C4-2B (cell line): ENCODE measurements around the gene NT5DC2.

Source experiments
- H3K27ac ChIP-seq: fragments of 450-650 bp; 2 replicates; pipeline ENCODE4 v1.5.1; 2017
- ZFX ChIP-seq: fragments of 450-650 bp; IDR thresholded peaks from 2 replicates; pipeline ENCODE4 v1.6.1; 2017
- TF ChIP-seq, protein P1 (sequence below): fragments of 450-650 bp; conservative IDR thresholded peaks from 2 replicates; pipeline ENCODE4 v1.5.1; 2017; ENCODE audit warnings: mild to moderate bottlenecking

NT5DC2 gene

DNA sequence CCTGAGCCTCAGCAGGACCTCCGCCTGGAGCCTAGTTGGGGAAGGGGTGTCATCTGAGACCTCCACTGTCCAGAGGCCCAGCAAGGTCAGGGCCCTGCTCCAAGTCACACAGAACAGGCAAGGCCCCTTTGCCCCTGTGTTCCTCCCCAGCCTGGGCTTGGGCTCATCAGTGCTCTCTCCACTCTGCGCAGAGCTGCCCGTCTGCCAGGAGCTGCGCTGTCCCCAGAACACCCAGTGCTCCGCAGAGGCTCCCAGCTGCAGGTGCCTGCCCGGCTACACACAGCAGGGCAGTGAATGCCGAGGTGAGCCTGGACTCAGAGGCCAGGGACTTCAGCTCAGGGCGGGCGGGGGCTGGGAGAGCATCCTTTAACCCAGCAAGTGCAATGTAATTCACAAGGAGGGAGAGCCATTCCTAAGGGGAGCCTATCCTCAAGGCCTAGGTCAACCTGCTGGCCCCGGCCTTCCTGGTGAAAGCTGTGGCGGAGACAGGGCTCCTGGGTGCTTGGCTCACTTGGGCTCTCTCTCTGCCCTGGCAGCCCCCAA is 30.8 kb downstream of the NT5DC2 start:
- no peak overlapping the region for H3K27ac ChIP-seq
- TF ChIP-seq ZFX, result no peak
- TF ChIP-seq, protein P1, sequence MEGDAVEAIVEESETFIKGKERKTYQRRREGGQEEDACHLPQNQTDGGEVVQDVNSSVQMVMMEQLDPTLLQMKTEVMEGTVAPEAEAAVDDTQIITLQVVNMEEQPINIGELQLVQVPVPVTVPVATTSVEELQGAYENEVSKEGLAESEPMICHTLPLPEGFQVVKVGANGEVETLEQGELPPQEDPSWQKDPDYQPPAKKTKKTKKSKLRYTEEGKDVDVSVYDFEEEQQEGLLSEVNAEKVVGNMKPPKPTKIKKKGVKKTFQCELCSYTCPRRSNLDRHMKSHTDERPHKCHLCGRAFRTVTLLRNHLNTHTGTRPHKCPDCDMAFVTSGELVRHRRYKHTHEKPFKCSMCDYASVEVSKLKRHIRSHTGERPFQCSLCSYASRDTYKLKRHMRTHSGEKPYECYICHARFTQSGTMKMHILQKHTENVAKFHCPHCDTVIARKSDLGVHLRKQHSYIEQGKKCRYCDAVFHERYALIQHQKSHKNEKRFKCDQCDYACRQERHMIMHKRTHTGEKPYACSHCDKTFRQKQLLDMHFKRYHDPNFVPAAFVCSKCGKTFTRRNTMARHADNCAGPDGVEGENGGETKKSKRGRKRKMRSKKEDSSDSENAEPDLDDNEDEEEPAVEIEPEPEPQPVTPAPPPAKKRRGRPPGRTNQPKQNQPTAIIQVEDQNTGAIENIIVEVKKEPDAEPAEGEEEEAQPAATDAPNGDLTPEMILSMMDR, result no peak

DNA sequence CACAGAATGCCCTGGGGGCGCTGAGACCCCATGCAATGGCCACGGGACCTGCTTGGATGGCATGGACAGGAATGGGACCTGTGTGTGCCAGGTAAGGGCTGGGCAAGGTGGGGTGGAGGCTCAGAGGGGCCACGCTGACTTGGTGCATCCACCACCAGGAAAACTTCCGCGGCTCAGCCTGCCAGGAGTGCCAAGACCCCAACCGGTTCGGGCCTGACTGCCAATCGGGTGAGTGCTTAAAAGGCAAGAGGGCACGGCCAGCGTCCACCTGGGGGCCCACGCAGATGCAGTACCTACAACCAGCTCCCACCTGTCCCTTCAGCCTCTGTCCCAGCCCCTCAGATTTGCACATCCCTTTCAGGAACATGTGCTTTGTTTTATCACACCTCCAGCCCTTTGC is 31.7 kb downstream of the NT5DC2 start:
- no peak for TF ChIP-seq ZFX
- TF ChIP-seq, protein P1, result no peak
- H3K27ac ChIP-seq, result no peak overlapping the region

DNA sequence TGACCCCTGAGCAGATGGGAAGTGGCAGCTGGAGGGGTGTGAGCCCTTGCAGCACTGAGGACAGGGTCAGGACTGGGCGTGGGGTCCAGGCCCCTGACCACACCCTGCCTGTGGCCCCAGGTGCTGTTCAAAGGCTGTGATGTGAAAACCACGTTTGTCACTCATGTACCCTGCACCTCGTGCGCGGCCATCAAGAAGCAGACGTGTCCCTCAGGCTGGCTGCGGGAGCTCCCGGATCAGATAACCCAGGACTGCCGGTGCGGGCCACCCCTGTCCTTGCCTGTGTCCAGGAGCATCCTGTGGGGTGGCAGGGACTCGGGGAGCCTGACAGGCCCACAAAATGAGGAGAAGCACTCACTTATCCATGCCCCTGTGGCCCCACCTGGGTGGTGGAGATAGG is 32.6 kb downstream of the NT5DC2 start:
- H3K27ac ChIP-seq, result no peak overlapping the region
- TF ChIP-seq, protein P1, result no peak
- no peak for TF ChIP-seq ZFX

DNA sequence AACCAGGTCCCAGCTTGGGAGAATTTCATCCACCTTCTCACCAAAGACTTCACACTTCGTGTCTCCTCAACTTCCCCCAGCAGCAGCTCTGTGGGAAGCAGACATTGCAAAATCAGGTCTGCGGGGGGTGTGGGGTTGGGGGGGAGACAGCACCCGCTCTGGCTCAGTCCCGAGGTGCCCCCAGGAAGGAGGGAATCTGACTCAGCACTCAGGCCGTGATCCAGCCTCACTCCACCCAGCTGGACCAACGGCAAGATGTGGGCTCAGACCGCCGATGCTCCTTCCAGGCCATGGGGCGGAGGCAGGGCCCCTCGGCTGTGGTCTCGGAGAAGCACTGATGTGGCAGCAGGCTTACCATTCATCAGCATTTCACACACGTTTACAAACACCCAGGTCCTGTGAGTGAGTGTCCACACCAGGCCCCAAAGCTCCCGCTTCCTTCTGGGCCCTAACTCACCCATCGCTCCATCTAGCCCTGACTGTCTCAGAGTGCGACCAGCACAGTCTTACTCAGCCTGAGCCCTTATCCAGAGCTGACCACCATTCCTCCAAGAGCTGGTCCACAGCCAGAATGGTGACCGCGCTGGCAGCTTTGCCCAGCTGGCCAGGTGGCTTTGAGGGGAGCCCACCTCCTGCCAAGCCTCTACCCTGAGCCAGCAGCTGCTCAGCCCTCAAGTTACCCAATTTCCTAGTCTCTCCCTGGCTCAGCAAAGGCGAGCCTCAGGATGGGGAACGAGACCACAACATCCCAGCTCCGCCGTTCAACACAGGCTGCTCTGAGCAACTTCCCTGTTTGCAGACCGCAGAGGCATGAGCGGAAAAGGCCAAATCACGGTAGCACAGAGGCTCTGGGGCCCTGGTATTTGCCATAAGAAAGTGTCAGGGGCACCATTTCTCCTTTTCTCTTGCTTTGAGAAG is 35.3 kb downstream of the NT5DC2 start:
- no peak overlapping the region for H3K27ac ChIP-seq
- TF ChIP-seq ZFX, result no peak
- TF ChIP-seq, protein P1, result no peak

DNA sequence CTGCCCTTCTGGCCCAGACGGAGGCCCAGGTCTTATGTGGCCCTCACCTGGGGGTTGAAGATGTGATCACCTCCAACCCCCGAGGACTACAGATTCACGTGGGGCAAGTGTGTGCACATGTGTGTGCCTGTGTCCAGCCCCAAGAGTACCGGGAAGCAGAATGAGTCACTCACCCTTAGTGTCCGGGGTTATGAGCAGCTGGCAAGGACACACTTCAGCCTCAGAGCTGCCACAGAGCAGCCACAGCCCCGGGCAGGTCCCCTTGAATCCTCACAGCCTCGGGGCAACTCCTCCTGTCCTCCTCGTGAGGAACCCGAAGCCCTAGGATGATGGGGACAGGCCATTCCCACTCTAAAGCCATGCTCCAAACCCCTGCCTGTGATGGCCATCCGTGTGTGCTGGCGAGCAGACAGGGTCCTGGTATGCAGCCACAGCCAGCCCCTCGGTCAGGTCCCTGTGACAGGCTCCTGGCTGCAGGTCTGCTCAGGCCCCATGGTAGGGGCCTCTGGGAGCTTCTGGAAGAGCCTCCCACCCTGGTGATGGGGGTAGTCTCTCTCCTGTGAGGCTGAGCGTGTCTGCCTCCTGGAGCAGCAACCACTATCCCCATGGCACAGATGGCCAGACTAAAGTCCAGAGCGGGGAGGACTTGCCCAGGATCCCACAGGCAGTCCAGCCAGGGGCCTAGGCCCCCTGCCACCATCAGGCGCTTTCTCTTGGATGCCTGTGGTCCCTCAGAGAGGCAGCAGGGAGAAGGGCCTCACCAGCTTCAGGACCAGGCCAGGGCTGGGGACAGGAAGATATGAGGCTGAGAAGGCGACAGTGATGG is 37.7 kb downstream of the NT5DC2 start:
- no peak overlapping the region for H3K27ac ChIP-seq
- TF ChIP-seq, protein P1, result no peak
- TF ChIP-seq ZFX, result no peak

DNA sequence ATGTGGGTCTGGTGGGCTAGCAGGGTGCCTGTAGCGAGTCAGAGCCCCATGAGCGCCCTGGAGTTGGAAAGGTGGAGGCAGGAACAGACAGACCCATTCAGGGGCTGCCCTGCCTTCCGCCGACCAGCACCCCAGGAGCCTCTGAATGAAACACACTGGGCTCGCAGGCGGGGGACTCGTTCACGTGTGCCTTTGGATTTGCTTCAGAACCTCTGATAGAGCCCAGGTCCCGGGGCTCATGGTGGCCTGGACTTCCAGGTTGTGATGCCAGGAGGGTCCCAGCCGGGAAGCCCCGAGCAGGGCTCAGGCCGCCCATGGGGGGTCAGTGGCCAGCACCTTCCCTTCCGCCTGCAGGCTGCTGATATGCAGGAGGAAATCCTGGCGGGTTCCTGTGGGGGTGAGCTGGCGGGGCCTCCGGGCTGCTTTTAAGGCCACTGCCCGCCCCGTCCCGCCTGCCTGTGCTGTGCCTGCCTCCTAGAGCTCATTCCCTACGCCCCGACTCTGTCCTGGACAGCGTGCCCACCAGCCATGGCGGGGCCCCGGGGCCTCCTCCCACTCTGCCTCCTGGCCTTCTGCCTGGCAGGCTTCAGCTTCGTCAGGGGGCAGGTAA is 38.7 kb downstream of the NT5DC2 start, which contains the start of gene STAB1:
Gene STAB1, plus strand, starts transcription at position 453 of the 610 bp plus-strand sequence. Its CDS starts 76 bp downstream, at position 529.
- TF ChIP-seq, protein P1, result no peak
- TF ChIP-seq ZFX, result no peak
- H3K27ac ChIP-seq, result no peak within 1 kb of the TSS
